Endothelial cell (in vitro differentiated cells): Measurements from ENCODE around the gene CDRT4. TPM values are rescaled to one million over a fixed set of nuclear protein-coding genes. Genes with fewer than 3 reads are reported as not detected.

ENCODE experiments used
- DNase-seq: peaks from one replicate; pipeline ENCODE4 v3.0.0; 2021; ENCODE audit warnings: low spot score
- H3K27ac Mint-ChIP-seq: one replicate; pipeline ENCODE4 v1.8.0; 2021; ENCODE audit warnings: mixed read lengths, inconsistent platforms; ENCODE audit not compliant: unreplicated experiment
- H3K27me3 Mint-ChIP-seq: one replicate; pipeline ENCODE4 v1.8.0; 2021; ENCODE audit warnings: mild to moderate bottlenecking, moderate library complexity, mixed read lengths, inconsistent platforms; ENCODE audit not compliant: unreplicated experiment
- H3K36me3 Mint-ChIP-seq: one replicate; pipeline ENCODE4 v1.8.0; 2021; ENCODE audit warnings: mild to moderate bottlenecking, low read depth, mixed read lengths, inconsistent platforms; ENCODE audit not compliant: unreplicated experiment
- H3K4me1 Mint-ChIP-seq: one replicate; pipeline ENCODE4 v1.8.0; 2021; ENCODE audit warnings: mild to moderate bottlenecking, mixed read lengths, inconsistent platforms; ENCODE audit not compliant: unreplicated experiment
- H3K4me3 Mint-ChIP-seq: one replicate; pipeline ENCODE4 v1.8.0; 2021; ENCODE audit warnings: mild to moderate bottlenecking, mixed read lengths, inconsistent platforms; ENCODE audit not compliant: unreplicated experiment
- H3K9me3 Mint-ChIP-seq: one replicate; pipeline ENCODE4 v1.8.0; 2021; ENCODE audit warnings: mixed read lengths, inconsistent platforms; ENCODE audit not compliant: unreplicated experiment
- CTCF ChIP-seq: fragments of 200-600 bp; sonication (generic); IDR thresholded peaks from one replicate; pipeline ENCODE4 v1.5.0; 2021; ENCODE audit warnings: antibody characterized with exemption; ENCODE audit not compliant: unreplicated experiment
- total RNA-seq: library from RNA; stranded (reverse); fragmentation: NEBNext Ultra II Directional; extraction: Animal tissue kit (Norgen Biotek cat#: 25700); gene quantifications from one replicate; pipeline ENCODE4 v1.2.1, GENCODE V29; 2021; ENCODE audit not compliant: unreplicated experiment

Gene CDRT4
- total RNA-seq, 1 donor from 2014 or later, result 11.7 TPM

- no peak for DNase-seq
- Mint-ChIP-seq H3K36me3 (no peaks in the 10 kb centered on the region), H3K4me1 (peaks cover 11% of the 10 kb centered on the region), H3K4me3 (no peak overlapping the region), H3K27ac (no peak overlapping the region), H3K9me3 (no peaks in the 10 kb centered on the region), H3K27me3 (no peaks in the 10 kb centered on the region)
- no peak for TF ChIP-seq CTCF
These were observed 63.0 kb downstream of the CDRT4 start for GRCh38 chr17:15404106-15405057.

- Mint-ChIP-seq H3K27me3 (no peaks in the 10 kb centered on the region), H3K27ac (no peak overlapping the region), H3K4me3 (no peak overlapping the region), H3K36me3 (no peaks in the 10 kb centered on the region), H3K4me1 (peaks cover 11% of the 10 kb centered on the region), H3K9me3 (no peaks in the 10 kb centered on the region)
- TF ChIP-seq CTCF, result no peak
- DNase-seq, result no peak
These were observed 64.0 kb downstream of the CDRT4 start for GRCh38 chr17:15403276-15403939.

- DNase-seq, result no peak
- Mint-ChIP-seq H3K27me3 (no peaks in the 10 kb centered on the region), H3K4me1 (peaks cover 5% of the 10 kb centered on the region), H3K4me3 (no peak overlapping the region), H3K27ac (no peak overlapping the region), H3K36me3 (no peaks in the 10 kb centered on the region), H3K9me3 (no peaks in the 10 kb centered on the region)
- TF ChIP-seq CTCF, result no peak
These were observed 68.0 kb downstream of the CDRT4 start for GRCh38 chr17:15399443-15399842.

- H3K9me3 Mint-ChIP-seq, result no peaks in the 10 kb centered on the region
- H3K27me3 Mint-ChIP-seq, result no peaks in the 10 kb centered on the region
- no peak for TF ChIP-seq CTCF
- H3K4me3 Mint-ChIP-seq, result no peak overlapping the region
- H3K36me3 Mint-ChIP-seq, result no peaks in the 10 kb centered on the region
- DNase-seq, result no peak
- H3K4me1 Mint-ChIP-seq, result no peaks in the 10 kb centered on the region
- no peak overlapping the region for H3K27ac Mint-ChIP-seq
These were observed 68.6 kb downstream of the CDRT4 start for GRCh38 chr17:15398736-15399331.
